Muscle of arm (tissue), 12 donors: ENCODE results near the gene FBXO8. TPM values are rescaled to one million over a fixed set of nuclear protein-coding genes. Genes with fewer than 3 reads are reported as not detected.

Source experiments
- DNase-seq: peaks from one replicate; pipeline ENCODE4 v3.0.0-alpha.2; 2013
- polyA plus RNA-seq, 12 donors: library from polyadenylated mRNA; unstranded; fragments of 120-200 nt; gene quantifications; one replicate each; pipeline ENCODE4 v1.2.1, GENCODE V29; 2013; ENCODE audit not compliant: insufficient read length in 12 of 12

FBXO8 gene
- polyA plus RNA-seq, 12 donors, result 13.6 to 27.6 (median 16.6) TPM; not detected in 1

DNA sequence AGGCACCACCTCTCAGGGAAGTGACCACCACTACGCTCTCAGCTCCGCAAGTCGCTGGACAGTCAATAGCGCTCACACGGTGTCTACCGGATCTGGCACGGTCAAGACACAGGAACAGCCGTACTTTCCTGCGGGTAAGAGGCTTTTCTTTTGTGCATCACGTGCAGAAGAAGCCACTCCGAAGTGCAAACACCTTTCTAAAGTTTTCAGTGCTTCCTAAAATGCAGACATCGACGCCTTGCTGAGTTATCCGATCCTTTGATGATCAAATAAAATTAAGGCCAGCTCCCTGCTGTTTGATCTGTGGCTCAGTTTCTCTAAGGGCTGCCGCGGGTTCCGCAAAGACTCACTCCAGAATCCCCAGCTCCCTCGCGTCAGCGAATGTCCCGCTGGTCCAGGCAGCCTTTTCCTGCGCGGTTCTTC lies 71.8 kb downstream of the FBXO8 start:
- no peak for DNase-seq

DNA sequence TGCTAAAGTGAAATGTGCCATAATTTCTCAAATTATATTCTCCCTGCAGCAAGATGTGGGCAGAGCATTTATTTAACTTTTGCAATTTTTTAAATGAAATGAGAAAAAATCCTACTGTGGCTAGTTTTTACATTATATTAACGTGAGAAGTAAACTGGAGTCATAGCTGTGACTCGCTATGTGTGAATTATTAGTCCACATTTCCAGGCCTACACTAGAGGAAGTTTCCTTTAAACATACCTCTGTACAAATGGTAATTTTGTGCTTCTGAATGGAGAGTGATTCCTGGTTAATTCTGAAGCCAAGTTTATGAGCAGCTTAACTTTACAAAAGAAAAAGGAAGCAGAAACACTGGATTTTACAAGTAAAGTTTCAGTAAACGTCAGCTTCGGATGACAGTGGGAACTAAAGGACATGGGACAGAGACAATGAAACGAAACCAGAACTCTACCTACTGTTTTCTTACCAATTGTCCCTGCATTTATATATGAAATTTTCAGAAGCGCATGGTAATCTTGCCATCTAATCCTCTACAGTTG lies 72.4 kb downstream of the FBXO8 start:
- no peak for DNase-seq

DNA sequence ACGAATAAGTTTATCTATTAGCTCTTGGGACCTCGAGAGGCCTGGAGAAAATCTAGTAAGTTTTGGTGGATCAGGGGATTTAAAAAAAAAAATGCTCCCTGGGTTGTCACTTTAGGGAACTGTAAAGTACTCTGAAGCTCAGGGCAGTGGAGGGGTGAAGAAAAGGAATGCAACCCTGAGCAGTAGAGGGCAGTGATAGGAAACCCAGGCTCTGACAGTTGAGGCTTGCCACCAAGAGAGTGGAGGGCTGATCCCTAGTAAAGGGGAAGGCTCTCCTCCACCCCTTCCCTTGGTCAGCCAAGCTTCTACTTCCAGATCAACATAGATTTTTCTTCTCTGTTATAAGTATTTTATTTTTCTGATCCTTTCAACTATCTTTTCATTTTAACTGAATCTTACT lies 73.1 kb downstream of the FBXO8 start:
- no peak for DNase-seq

DNA sequence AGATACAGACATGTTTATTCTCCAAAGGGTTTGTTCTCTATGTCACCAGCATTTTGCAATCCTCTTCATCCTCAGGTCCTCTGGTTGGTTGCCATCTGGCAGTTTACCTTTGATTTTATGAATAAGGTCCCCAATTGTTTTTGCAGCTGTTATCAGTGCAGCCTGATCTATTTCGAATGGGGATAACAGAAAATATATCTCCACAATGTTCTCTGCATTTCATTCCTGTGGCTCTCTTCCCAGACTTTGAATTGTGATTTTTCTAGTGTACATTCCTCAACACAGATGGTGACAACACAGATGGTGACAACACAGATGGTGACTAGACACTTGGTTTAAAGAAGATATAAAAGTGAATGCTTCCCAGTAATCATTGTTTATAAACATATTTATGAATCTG lies 74.1 kb downstream of the FBXO8 start:
- DNase-seq, result no peak

DNA sequence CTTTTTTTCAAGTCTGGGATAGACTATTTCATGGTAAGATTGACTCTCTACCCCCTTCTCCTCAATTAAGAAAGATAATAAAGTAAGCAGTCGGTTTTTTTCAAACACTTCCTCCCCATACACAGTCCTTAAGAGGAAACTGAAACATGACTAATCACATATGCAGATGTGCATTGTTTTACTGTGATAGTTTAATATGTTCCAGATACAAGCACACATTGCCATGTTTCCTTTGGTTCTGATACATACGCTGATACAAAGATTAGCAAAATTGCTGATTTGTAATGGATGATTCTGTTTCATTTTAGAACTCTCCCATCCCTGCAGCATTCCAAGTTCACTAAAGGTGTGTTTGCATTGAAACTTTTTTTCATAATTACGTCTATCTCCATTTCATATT lies 76.1 kb downstream of the FBXO8 start:
- no peak for DNase-seq

DNA sequence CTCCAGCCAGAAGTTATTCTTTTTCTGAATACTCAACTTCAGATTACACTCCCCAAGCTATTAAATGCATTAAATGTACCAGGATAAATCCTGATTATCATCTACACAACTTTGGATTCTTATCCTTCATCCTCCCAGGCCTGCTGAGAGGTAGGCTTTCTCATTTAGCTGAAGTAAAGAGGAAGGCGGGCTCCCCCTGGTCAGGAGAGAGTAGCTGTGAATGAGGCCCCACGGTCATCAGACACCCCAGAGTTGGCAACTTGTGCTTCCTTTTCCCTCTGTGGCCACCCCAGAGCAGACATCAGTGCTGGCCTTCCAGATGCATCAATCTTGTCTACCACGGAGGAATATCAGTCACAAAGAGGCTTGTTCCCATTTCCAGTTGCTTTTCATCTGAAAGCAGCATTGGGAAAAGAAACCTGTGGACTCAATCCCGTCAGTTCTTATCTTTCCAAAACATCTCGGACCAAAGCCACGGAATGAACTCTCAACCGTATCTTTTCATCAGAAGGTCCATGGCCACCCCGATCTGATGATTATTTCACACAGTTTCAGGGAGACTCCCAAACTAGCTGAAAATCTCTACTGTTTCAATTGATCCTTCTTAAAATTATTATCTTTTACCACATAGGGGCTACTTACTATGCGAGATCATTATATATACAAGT lies 79.2 kb downstream of the FBXO8 start:
- DNase-seq, result no peak

DNA sequence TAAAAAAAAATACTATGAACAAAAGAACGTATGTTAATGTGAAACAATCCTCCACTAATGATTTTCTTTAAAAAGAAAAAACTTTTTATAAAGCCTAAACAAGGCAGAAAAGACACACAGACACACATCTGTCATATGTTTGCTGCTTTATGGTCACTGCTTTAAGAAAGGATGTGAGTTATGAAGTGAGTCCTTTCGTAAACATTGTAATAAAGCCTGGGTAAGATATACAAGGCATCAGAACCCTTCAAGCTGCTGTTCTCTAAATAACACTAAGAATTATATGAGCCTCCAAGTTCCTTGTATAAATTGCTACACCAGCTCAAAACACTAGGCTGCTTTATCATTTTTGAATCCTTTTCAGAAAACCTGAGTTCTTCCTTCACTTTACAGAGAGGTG lies 81.6 kb downstream of the FBXO8 start:
- DNase-seq, result no peak

DNA sequence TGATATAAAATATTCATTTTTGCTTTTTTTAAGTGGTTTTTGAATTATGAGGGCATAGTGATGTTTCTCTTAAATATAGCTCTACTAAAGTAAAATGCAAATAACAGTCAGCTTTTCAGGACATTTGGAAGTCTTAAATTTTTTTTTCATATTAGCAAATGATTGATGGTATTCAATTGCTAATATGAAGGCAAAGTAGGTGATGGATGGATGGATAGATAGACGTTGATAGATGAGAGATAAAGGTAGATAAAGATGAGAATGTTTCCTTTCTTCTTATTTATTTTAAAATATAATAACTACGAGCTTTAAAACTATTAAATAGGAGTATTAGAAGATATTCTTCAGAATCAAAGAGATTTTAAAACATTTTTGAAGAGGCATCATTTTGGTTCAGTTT lies 83.7 kb downstream of the FBXO8 start:
- DNase-seq, result no peak

DNA sequence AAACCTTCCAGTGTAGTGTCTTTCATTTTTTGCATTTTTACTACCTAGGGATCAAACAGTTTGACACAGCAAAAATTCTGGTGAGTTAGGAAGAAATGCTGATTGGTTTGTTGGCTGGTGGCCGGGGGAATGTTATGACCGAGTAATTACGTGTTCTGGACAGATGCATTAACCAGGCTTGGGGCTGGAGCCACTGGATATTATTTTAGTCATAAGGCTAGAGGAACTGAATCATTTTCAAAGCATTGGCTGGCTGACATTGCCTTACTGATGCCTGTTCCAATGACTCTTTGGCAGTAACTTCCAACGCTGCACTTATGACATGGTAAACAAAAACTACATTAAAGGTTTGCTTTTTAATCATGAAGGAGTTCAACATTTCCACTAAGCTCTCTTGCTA lies 84.6 kb downstream of the FBXO8 start:
- no peak for DNase-seq

DNA sequence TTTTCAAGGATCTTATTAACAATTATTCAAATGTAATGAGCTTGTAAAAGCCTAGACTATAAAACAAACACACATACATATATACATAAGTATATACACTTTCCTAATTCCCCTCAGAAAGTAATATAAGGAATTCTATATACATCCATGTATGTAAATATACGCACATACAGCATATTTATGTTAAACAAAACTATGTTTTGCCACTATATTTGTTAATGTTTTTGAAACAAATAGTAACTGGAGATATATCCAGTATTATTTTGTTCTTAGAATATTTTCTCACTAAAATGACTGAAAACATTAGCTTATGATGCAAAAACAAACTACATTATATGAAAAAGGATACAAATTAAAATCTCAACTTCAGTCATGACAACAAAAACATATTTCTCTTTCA lies 85.1 kb downstream of the FBXO8 start:
- no peak for DNase-seq

DNA sequence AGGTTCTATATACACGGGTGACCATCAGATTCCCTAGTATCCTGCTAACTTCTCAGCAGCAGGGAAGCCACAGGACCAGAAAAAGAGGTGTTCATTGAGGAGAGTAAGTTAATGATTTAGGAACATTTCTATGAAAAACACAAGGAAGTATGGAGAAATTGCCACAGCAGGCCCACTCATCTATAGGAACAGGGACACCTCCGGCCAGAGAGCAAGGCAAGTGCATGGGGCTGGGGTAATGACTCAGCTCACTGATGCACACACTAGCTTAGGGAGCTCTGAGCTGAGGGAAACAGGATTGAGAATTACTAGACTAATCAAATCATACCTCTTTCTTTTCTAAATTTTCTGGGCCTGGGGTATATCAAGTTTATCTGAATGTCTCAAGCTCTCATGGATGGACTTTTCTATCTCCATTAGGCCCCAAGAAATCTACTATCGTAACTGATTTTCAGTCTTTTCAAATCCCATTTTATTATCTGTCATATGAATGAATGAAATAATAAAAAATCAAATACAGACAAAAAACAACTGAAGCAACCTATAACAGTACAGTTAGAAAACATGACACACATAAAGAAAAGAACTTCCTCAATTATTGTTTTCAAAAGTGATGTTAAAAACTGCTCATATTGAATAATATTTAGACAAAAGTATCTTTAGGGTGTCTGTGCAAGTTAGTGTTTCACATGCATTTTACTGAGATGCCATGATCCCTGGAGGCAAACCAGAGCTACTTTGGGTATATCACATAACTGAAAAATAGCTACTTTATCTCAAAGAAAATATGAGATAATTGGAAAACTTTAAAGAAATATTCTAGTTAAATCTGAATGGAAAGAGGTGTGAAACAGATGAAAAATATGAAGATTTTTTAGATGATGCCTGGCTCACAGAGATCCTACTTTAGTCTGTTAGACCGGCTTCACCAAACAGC lies 89.8 kb downstream of the FBXO8 start:
- DNase-seq, result no peak

DNA sequence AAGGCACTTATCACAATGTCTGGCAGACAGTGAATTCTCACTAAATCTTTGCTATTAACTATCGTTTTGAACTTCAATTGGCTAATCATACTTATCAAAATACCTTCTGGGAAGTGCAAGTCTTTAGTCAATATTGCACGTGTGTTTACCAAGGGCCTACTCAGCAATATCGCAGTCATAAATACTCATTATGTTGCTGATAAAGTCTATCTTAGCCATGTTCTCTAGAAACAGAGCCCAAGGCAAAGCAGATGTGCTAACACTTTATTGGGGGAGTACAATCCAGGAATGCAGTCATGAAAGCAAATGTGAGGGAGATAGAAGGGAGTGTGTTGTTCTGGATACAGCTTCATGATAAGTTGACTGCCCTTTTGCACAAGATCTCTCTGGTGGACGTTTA lies 90.5 kb downstream of the FBXO8 start:
- DNase-seq, result no peak

DNA sequence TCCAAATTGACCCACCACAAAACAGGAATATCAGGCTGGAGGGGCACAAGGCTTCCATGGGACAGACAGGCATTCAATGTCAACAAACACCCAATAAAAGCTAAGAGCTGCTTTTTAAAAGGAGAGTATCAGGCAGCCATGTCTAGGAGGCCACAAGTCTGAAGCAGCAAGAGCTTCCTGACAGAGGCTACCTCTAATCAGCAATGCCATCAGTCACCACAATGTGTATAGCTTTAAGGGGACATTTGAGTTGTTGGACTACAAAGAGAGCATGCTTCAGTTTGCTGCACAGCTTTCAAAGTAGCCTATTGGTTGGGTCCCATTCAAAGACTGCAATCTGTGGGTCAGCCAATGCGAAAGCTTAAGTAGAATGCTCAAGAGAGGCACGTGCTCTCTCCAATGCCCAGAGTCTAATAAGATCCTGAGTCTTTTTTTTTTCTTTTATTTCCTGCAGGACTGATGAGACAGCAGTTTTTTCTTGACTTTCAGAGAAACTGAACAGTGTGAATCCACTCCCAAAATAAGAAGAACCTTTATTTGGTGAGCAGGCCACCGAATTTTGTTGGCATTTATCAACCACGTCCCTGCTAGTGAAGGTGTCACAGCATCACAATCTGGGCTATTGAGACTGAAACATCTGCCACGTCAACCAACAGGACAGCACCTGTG lies 92.5 kb downstream of the FBXO8 start:
- no peak for DNase-seq

DNA sequence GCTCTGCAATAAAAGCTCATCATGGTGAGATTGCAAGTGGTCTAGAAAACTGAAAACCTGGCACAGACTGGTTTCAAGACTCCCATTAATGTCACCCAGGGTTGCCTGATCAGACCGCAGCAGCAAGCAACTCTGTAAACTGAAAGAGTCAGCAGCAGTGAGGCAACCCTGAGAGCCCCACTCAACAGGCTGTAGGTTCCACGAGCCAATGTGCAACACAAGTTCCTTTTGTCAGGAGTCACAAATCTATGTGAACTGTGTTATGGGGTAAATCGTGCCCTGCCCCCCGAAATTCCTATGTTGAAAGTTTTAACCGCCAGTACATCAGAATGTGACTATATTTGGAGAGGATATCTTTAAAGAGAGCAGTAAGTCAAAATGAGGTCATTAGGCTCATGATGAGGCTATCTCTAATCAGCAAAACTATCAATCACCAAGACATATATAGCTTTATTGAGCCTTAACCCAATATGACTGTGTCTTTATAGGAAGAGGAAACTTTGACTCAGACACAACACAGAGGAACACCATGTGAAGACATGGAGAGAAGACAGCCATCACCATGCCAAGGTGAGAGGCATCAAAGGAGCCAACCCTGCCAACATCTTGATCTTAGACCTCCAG lies 94.0 kb downstream of the FBXO8 start:
- DNase-seq, result no peak

Other genes starting within 250 kb of the FBXO8 start
- 10 to 100 TPM in 11 of 12 donors, not detected in 1; 10.1 to 25.8 (median 17.1) TPM for gene CEP44, start 244 bp upstream of the FBXO8 start, polyA plus RNA-seq
- 10 to 100 TPM in 3 of 12 donors, 1 to 10 TPM in 8, not detected in 1; 5.1 to 23.0 (median 8.4) TPM for gene HPGD, start 238.8 kb upstream of the FBXO8 start, polyA plus RNA-seq